RKO (cell line): Measurements from ENCODE around the gene ABCF3.
"Not testable (repeated sequence)": the region's sequence is repeated elsewhere in the genome, so short reads cannot be mapped to it uniquely, and the experiment has no call there.

Experiments used
- DNase-seq: peaks from one replicate; pipeline ENCODE4 v3.0.0-alpha.2; 2016; ENCODE audit warnings: low spot score

ABCF3 gene

DNA sequence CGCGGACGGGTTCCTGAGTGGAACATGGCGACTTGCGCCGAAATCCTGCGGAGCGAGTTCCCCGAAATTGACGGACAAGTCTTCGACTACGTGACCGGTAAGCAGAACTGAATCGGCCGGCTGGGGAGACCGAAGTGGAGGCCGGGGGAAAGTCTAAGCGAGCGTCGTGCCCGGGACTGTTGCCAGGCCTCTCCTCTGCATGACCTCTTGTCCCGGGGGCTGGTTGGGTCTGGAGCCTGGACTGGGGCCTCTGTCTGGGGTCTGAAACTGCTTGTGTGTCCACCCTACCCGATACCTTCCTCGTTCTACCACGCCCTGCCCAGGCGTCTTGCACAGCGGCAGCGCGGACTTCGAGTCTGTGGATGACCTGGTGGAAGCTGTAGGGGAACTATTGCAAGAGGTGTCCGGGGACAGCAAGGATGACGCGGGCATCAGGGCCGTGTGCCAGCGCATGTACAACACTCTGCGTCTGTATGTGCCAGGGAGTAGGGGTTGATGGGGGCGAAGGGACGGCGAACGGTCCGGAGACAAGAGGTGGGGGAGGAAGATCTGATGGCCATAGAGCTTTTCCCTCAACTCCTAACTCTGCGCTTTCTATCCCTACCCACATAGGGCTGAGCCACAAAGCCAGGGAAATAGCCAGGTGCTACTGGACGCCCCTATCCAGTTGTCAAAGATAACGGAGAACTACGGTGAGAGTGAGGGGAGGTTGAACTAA lies at the start of gene ABCF3:
Gene ABCF3, plus strand, starts transcription at position 16 of the 718 bp plus-strand sequence. Its CDS starts 9 bp downstream, at position 25.
- peak; percentile 76 for DNase-seq

- no peak for DNase-seq
Observed at GRCh38 chr3:184140436-184140835, 45.6 kb upstream of the ABCF3 start.

DNA sequence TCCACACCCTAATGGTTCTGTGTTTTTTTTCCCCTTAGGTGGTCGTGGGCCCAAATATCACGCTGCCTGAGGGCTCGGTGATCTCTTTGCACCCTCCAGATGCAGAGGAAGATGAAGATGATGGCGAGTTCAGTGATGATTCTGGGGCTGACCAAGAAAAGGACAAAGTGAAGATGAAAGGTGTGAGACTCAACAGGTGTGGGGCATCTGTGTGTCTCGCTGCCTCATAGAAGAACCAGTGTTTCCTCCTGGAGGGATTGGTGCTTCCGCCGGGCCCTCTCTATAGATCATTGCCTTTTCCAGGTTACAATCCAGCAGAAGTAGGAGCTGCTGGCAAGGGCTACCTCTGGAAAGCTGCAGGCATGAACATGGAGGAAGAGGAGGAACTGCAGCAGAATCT lies 43.8 kb upstream of the ABCF3 start:
- DNase-seq = no peak

DNA sequence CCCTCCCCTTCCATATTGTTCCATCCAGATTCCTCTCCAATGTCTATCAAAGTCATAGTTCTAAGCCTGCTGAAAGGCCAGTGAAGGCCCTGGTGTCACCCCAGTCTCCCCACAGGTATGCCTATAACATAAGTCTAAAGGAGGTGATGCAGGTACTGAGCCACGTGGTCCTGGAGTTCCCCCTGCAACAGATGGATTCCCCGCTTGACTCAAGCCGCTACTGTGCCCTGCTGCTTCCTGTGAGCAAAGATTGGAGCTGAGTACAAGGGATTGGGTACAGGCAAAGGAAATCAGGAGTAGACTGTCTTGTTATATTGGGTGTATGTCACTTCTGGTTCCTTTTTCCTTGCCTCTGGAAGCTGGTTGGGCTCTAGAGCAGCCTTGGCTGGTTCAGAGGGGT lies 42.7 kb upstream of the ABCF3 start:
- DNase-seq = no peak

- DNase-seq = no peak
Observed at GRCh38 chr3:184144505-184144904, 41.5 kb upstream of the ABCF3 start.

- peak; percentile 49 for DNase-seq
Observed at GRCh38 chr3:184145111-184145524, 40.9 kb upstream of the ABCF3 start.

DNA sequence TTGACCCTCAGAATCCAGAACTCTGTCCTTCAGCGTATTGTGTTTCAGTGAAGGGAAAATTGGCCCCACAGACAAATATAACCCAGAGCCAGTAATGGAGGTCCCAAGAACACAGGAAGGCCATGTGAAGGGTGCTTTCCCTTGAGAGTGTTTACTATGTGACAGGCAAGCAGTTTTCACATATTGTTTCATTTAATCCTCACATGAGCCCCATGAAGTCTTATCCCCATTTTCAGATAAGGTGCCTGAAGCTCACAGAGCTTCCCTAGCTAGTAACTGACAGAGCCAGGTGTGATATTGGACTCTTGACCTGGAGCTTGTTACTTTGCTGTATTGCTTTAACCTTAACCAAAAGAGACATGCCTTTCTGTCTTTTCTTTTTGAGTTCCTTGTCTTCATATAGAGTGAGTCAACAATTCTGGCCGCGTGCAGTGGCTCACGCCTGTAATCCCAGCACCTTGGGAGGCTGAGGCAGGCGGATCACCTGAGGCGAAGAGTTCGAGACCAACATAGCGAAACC lies 40.2 kb upstream of the ABCF3 start:
- no peak for DNase-seq

- no peak for DNase-seq
Observed at GRCh38 chr3:184148076-184148475, 37.9 kb upstream of the ABCF3 start.

DNA sequence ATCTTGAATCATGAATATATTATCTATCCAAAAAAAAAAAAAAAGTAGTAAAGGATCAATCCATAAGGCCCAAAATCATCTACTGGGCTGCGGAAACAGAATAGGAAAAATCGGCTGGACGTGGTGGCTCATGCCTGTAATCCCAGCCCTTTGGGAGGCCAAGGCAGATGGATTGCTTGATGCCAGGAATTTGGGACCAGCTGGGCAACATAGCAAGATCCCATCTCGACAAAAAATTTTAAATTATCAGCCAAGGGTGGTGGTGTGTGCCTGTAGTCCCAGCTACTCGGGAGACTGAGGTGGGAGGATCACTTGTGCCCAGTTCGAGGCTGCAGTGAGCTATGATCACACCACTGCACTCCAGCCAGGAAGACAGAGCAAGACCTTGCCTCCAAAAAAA lies 36.9 kb upstream of the ABCF3 start:
- no peak for DNase-seq

DNA sequence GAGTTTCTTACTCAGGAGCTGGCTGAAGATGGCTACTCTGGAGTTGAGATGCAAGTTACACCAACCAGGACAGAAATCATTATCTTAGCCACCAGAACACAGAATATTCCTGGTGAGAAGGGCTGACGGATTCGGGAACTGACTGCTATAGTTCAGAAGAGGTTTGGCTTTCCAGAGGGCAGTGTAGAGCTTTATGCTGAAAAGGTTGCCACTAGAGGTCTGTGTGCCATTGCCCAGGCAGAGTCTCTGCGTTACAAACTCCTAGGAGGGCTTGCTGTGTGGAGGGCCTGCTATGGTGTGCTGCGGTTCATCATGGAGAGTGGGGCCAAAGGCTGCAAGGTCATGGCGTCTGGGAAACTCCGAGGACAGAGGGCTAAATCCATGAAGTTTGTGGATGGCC lies 36.2 kb upstream of the ABCF3 start:
- DNase-seq = not testable (repeated sequence)

GRCh38 chr3:184154885-184155643 lies 30.9 kb upstream of the ABCF3 start, which contains the start of gene DVL3:
DVL3 (plus strand) TSS chr3:184155377; CDS start chr3:184155636, 259 bp downstream.
- DNase-seq = peak; percentile 69

GRCh38 chr3:184155644-184156521 lies 30.1 kb upstream of the ABCF3 start:
- DNase-seq = no peak

DNA sequence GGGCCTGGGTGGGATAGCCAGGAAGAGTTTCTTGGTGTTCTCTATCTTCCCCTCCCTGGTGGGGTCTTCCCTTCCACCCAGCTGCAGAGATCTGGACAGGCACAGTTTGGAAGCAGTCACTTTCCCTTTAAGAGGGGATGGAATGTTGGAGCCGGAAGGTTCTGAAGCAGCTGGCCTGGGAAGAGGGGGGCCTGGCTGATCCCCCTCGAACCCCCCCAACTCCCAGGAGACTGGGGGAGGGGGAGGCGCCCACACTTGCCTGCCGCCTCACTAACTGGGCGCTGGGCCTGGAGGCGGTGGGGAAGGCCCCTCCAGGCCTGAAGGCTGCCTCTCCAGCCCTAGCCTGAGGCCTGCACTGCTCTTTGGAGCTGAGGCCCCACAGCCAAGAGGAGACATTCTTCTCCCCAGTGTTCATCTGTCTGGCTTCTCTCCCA lies 29.5 kb upstream of the ABCF3 start:
- DNase-seq = peak; percentile 67

- no peak for DNase-seq
Observed at GRCh38 chr3:184157206-184157605, 28.8 kb upstream of the ABCF3 start.

DNA sequence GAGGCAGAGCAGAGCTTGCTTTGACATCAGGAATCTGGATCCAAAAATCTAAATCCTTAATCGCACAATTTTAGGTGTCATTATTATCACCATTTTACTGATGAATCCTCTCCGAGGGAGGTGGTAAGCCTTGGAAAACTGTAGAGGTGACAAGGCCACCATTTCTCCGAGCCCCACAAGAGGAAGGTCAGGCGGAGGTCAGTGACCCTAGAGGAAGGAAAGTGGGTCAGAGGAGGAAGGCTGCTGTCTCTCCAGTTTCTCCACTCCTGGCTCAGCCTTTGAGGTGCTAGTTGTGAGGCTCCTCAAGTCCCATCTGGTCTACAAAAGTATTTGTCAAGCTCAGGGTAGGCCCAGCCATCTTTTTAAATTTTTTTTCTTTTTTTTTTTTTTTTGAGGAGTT lies 27.6 kb upstream of the ABCF3 start:
- no peak for DNase-seq

GRCh38 chr3:184160456-184160855 lies 25.5 kb upstream of the ABCF3 start:
- no peak for DNase-seq

DNA sequence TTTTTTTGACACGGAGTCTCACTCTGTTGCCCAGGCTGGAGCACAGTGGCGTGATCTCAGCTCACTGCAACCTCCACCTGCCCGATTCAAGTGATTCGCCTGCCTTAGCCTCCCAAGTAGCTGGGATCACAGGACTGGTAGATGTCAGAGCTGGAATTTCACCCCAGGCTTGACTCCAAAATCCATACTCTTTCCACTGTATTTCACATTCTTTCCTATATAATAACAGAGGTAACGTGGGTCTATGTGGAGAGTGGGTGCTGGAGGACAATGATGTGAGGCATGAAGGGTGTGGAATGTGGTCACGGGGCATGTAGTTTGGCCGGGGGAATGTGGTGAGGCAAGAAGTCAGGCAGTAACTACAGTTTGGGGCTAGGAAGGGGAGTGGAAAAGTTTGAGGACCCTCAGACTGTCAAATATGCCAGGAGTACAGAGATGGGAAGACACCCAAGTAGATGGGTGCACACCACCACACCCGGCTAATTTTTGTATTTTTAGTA lies 23.4 kb upstream of the ABCF3 start:
- DNase-seq = not testable (repeated sequence)

- no peak for DNase-seq
Observed at GRCh38 chr3:184164648-184165330, 21.2 kb upstream of the ABCF3 start.

DNA sequence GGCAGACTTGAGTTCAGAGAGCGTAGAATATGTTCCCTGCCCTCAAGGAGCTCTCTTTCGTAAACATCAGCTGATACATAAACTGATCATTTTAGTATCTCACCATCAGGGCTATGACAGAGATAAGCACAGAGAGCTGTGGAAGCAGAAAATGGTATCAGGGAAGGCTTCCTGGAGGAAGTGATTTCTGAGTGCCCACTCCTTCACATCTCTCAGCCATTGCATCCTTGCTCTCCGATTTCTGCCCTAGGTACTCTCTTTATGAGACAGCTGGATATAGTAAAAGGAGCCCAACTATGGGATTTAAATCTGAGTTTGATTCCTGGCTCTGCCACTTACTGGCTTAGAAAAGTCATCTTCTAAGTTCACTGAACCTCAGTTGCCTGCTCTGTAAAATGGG lies 20.5 kb upstream of the ABCF3 start:
- no peak for DNase-seq

- no peak for DNase-seq
Observed at GRCh38 chr3:184166671-184167070, 19.3 kb upstream of the ABCF3 start.

DNA sequence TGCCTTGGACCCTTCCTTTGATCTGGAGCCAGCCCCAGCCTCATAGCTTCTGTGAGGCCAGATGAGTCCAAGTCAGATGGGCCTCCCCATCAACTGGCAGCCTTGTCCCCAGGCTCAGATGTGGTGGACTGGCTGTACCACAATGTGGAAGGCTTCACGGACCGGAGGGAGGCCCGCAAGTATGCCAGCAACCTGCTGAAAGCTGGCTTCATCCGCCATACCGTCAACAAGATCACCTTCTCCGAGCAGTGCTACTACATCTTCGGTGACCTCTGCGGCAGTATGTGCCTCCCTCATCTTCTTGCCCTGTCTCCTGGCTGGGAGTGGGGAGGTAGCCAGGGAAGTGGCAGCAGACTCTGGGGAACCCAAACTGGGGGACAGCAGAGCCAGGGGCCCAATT lies 18.2 kb upstream of the ABCF3 start:
- no peak for DNase-seq
